ENCODE data around the gene UGT1A6. TPM values are rescaled to one million over a fixed set of nuclear protein-coding genes. Genes with fewer than 3 reads are reported as not detected.

Gene UGT1A6
- total and polyA plus RNA-seq, 2 of the 4 experiments (the other 2 are of a cell fraction): not detected

GRCh38 chr2:233801357-233802131, 108.9 kb downstream of the UGT1A6 start:
- Histone ChIP-seq H3K36me3 (ENCODE audit: control insufficient read depth, insufficient read depth, low read length) (no peaks in the 10 kb centered on the region), H4K91ac (ENCODE audit: insufficient read depth, low read depth, low read length) (no peak overlapping the region), H3K23ac (ENCODE audit: low read depth, low read length) (no peak overlapping the region), H4K5ac (ENCODE audit: low read depth, low read length) (no peak overlapping the region), H3K14ac (replicated peaks; ENCODE audit: low read depth, low read length) (no peak overlapping the region), H4K8ac (ENCODE audit: low read depth in 2 of 2, low read length in 2 of 2) (no peak overlapping the region), H2BK5ac (ENCODE audit: low read depth, low read length, poor library complexity, severe bottlenecking) (no peak overlapping the region), H3K9ac (ENCODE audit: low read depth, low read length) (no peak overlapping the region), H3K4me3 (ENCODE audit: insufficient read depth, low read depth, low read length) (no peak overlapping the region), H2BK15ac (ENCODE audit: low read depth, low read length) (no peak overlapping the region), H3K4me2 (ENCODE audit: low read depth, low read length) (no peak overlapping the region), H3K27ac (ENCODE audit: insufficient read depth, low read length) (no peak overlapping the region), H2AK5ac (ENCODE audit: low read depth, low read length) (no peak overlapping the region), H2BK120ac (ENCODE audit: low read depth, low read length) (no peak overlapping the region), H3K9me1 (ENCODE audit: insufficient read depth, low read length) (no peaks in the 10 kb centered on the region), H3K4me1 (ENCODE audit: control insufficient read depth, insufficient read depth, low read length) (no peaks in the 10 kb centered on the region), H3K18ac (ENCODE audit: low read depth, low read length) (no peak overlapping the region), H3K9me3 (ENCODE audit: control insufficient read depth, insufficient read depth, low read length) (no peaks in the 10 kb centered on the region; the same call in 1 of the 2 replicates), H3K27me3 (ENCODE audit: control insufficient read depth, insufficient read depth, low read length) (peaks cover 19% of the 10 kb centered on the region), H3K79me1 (ENCODE audit: low read depth in 1 of 2, low read length in 2 of 2) (no peaks in the 10 kb centered on the region), H2AK9ac (replicated peaks; ENCODE audit: low read depth, low read length, poor library complexity) (no peak overlapping the region), H2BK20ac (ENCODE audit: low read depth, low read length) (no peak overlapping the region), H4K20me1 (ENCODE audit: insufficient read depth, low read length) (no peaks in the 10 kb centered on the region), H2AFZ (replicated peaks; ENCODE audit: low read length, poor library complexity) (peak overlapping the region; percentile 27), H3K4ac (ENCODE audit: low read depth, low read length) (no peak overlapping the region), H3K56ac (ENCODE audit: extremely low read depth, insufficient read depth, low read length) (no peak overlapping the region)
- ChIA-PET CTCF (no interaction called here), POLR2A (ENCODE audit: unreplicated experiment) (no interaction called here)
- intact Hi-C loops (cut with micrococcal nuclease): no loop called here
- ATAC-seq (ENCODE audit: low read depth): peak; percentile 49; the same call in 1 of the 2 replicates
- 90% methylated on average over 2 of the region's 9 CpGs; no CpG with 5 or more reads in 1 of the 2 experiments for WGBS, 2 experiments (ENCODE audit: extremely low coverage in 2 of 2, insufficient read length in 1 of 2)
- 0 out of 2 replicates have a peak, but pooled peaks have one; percentile 11 for TF ChIP-seq CTCF (conservative IDR thresholded peaks at IDR 0.05; ENCODE audit: low read depth, low read length)
- TF ChIP-seq RAD21 (IDR thresholded peaks at IDR 0.05; ENCODE audit: low read length): no peak
- BruUV-seq (replicated peaks): no TSS peak
- peak; percentile 55 for DNase-seq
- in situ Hi-C loops (cut with MboI; ENCODE audit: low sequenced_read_pairs): no loop called here
- dilution Hi-C loops (cut with HindIII; ENCODE audit: low sequenced_read_pairs, unreplicated experiment): no loop called here

All from IMR-90 (cell line).